ENCODE measurements around the gene FGFBP3.
A peak's percentile ranks its signal among the peaks of the same experiment; 100 is the strongest.

Gene FGFBP3

DNA sequence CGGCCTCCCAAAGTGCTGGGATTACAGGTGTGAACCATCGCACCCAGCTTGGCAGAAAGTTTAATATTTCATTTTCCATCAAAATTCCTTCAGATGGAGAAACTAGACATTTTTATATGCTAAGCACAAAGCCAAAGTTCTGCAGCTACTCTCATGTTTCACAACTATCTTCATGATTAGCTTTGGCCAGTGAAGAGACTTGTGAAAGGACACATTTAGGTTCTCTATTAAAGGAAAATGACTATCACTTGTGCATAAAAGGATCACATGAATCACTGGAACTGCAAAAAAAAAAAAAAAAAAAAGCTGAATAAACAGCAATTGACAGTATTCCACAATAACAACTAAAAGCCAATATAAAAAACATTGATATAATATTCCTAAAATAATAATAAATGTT, 16.2 kb downstream of the FGFBP3 start:
- Histone ChIP-seq H3K36me3 (ENCODE audit: control insufficient read depth, insufficient read depth, low read length) (no peaks in the 10 kb centered on the region), H3K27ac (ENCODE audit: low read depth, low read length) (no peak overlapping the region), H3K9ac (ENCODE audit: low read length) (no peak overlapping the region), H3K27me3 (ENCODE audit: control insufficient read depth, insufficient read depth, low read length) (no peaks in the 10 kb centered on the region), H3K4me1 (ENCODE audit: control insufficient read depth, insufficient read depth, low read length) (peaks cover under 1% of the 10 kb centered on the region), H3K4me3 (ENCODE audit: low read length) (no peak overlapping the region)

DNA sequence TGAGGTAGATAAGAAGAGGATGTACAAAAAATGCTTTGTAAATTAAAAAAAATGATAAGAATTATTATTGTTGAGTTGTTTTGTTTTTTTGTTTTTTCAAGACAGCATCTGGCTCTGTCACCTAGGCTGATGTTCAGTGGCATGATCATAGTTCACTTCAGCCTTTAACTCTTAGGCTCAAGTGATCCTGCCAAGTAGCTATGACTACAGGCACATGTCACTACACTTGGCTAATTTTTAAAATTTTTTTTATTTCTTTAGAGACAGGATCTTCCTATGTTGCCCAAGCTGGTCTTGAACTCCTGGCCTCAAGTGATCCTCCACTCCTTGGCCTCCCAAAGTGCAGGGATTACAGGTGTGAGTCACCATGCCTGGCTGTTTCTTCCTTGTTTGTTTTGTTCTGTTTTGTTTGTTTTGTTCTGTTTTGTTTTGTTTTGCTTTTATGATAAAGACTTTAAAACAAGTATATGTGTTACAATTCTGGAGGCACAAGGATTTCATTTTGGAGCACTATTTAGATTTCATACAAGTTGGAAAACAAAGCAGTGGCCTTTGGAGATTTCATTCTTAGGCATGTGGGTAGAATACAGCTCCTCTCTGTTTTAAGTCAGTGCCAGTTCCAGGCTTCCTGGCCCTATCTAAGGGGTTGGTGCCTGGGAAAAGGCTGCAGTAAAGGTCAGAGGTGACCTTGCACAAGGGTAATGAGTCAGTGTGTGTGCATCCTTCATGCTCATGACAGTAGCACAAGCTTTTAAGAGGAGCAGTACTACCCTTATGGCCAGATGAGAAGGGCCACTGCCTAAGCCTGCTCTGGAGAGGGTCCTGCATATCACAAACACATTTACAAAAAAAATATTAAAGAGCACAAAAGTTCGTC, 17.9 kb downstream of the FGFBP3 start:
- H3K4me1 ChIP-seq (ENCODE audit: control insufficient read depth, insufficient read depth, low read length): peaks cover 5% of the 10 kb centered on the region
- no peaks in the 10 kb centered on the region for H3K36me3 ChIP-seq (ENCODE audit: control insufficient read depth, insufficient read depth, low read length)
- no peak overlapping the region for H3K27ac ChIP-seq (ENCODE audit: low read depth, low read length)
- H3K4me3 ChIP-seq (ENCODE audit: low read length): no peak overlapping the region
- no peak overlapping the region for H3K9ac ChIP-seq (ENCODE audit: low read length)
- H3K27me3 ChIP-seq (ENCODE audit: control insufficient read depth, insufficient read depth, low read length): no peaks in the 10 kb centered on the region

GRCh38 chr10:91887272-91888076, 21.8 kb downstream of the FGFBP3 start:
- H3K36me3 ChIP-seq (ENCODE audit: control insufficient read depth, insufficient read depth, low read length): no peaks in the 10 kb centered on the region
- H3K4me1 ChIP-seq (ENCODE audit: control insufficient read depth, insufficient read depth, low read length): peaks cover 7% of the 10 kb centered on the region
- H3K27me3 ChIP-seq (ENCODE audit: control insufficient read depth, insufficient read depth, low read length): no peaks in the 10 kb centered on the region
- peak overlapping the region; percentile 73 for H3K4me3 ChIP-seq (ENCODE audit: low read length)
- H3K9ac ChIP-seq (ENCODE audit: low read length): no peak overlapping the region
- H3K27ac ChIP-seq (ENCODE audit: low read depth, low read length): no peak overlapping the region

DNA sequence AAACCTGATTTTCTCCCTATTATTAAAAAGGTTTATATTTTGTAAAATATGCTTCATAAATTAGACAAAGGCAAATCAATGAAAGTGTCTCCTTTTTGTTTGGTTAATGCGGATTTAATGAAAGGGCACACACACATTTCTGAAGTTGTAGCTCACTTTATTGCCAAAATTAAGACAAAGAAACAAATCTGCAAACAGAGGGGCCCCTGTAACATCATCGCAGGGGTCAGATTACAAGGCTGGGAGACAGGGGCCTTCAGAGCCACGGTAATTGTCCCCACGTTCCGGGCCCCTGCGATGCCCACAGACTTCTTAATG, 22.4 kb downstream of the FGFBP3 start:
- Histone ChIP-seq H3K36me3 (ENCODE audit: control insufficient read depth, insufficient read depth, low read length) (no peaks in the 10 kb centered on the region), H3K27me3 (ENCODE audit: control insufficient read depth, insufficient read depth, low read length) (no peaks in the 10 kb centered on the region), H3K27ac (ENCODE audit: low read depth, low read length) (no peak overlapping the region), H3K4me3 (ENCODE audit: low read length) (peak overlapping the region; percentile 73), H3K9ac (ENCODE audit: low read length) (no peak overlapping the region), H3K4me1 (ENCODE audit: control insufficient read depth, insufficient read depth, low read length) (peaks cover 7% of the 10 kb centered on the region)

DNA sequence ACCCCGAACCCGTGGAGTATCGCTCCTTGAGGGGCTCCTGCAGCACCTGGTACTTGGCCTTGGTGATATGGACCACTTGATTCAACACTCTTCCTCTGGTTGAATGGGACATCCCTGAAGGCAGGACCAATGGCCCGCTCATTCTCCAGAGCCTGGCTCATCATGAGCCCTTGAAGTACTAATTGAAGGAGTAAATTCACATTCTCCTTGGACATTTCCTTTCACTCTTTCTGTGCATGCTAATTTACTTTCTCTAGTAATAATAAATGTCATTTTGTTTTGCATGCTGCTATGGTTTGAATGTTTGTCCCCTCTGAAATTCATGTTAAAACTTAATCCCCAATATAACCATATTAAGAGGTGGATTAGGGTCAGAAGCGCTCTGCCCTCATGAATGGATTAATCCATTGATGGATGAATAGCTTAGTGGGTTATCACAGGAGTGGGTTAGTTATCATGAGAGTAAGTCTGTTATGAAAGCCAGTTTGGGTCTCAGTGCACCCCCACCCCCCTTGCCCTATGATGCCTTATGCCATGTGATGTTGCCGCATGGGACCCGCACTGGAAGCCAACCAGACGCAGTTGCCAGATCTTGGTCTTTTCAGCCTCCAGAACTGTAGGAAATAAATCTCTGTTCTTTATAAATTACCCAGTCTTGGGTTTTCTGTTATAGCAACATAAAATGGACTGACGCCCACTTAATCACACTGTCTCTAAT, 23.8 kb downstream of the FGFBP3 start:
- Histone ChIP-seq H3K27me3 (ENCODE audit: control insufficient read depth, insufficient read depth, low read length) (no peaks in the 10 kb centered on the region), H3K4me1 (ENCODE audit: control insufficient read depth, insufficient read depth, low read length) (peaks cover 7% of the 10 kb centered on the region), H3K4me3 (ENCODE audit: low read length) (no peak overlapping the region), H3K36me3 (ENCODE audit: control insufficient read depth, insufficient read depth, low read length) (no peaks in the 10 kb centered on the region), H3K27ac (ENCODE audit: low read depth, low read length) (no peak overlapping the region), H3K9ac (ENCODE audit: low read length) (no peak overlapping the region)

DNA sequence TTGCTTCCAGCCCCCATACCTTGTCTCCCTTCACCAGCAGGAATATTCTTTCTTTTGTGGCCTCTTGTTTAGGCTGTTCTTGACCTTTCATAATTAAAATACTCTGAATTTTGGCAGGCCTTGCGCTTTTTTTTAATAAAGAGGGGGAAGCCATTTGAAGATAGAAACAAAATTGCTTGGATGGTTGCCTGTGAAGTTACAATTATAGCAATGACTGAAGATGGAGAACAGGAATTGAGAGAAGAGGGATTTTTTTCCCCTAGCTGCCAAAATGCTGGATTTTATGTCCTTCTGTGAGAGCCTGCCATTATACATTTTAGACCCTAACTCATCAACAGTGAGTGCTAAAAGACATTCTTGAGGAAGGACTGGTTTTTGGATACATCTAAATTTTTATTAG, 24.8 kb downstream of the FGFBP3 start:
- H3K4me3 ChIP-seq (ENCODE audit: low read length): no peak overlapping the region
- no peak overlapping the region for H3K27ac ChIP-seq (ENCODE audit: low read depth, low read length)
- H3K9ac ChIP-seq (ENCODE audit: low read length): no peak overlapping the region
- no peaks in the 10 kb centered on the region for H3K27me3 ChIP-seq (ENCODE audit: control insufficient read depth, insufficient read depth, low read length)
- H3K4me1 ChIP-seq (ENCODE audit: control insufficient read depth, insufficient read depth, low read length): peaks cover 7% of the 10 kb centered on the region
- H3K36me3 ChIP-seq (ENCODE audit: control insufficient read depth, insufficient read depth, low read length): no peaks in the 10 kb centered on the region

DNA sequence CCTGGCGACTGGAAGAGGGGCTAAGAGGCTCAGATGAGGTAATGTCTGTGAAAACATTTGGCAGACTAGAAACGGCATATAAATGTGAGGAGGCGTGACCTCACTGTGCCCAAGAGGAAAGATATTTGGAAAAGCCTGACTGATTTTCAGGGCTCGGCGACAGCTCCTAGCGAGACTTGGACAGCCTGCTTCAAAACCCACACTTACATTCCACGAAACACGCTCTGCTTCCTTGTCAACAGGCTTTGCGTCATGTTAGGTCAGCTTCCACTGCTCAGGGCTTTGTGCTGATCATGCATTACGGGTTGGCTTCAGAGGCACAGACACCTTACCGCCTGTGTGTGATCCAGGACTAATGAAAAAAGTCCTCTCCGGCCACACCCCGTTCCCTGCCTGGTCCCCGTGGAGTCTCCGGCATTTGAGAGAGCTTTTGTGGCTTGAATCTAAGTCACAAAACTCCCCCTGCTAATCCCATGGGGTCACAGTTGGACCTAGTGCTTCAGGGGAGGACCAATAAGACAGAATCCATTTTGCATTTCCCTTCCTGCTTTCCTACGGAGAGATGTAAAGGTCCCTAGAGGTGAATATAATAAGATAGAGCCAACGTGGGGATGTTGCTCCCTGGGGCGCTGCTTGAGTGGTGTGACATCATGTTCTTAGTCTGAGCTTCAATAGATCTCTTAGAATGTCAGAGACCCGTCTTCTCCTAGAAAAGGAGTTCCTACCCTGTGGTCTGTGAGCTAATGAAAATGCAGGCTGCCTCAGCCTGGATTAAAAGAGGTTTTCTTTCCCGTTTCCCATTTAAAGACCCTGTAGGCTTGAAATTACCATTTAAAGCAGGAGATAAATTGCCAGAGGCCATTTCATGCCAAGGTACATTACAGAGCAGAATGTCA, 25.5 kb downstream of the FGFBP3 start:
- Histone ChIP-seq H3K36me3 (ENCODE audit: control insufficient read depth, insufficient read depth, low read length) (no peaks in the 10 kb centered on the region), H3K4me1 (ENCODE audit: control insufficient read depth, insufficient read depth, low read length) (peaks cover 7% of the 10 kb centered on the region), H3K9ac (ENCODE audit: low read length) (no peak overlapping the region), H3K27me3 (ENCODE audit: control insufficient read depth, insufficient read depth, low read length) (no peaks in the 10 kb centered on the region), H3K27ac (ENCODE audit: low read depth, low read length) (no peak overlapping the region), H3K4me3 (ENCODE audit: low read length) (no peak overlapping the region)

GRCh38 chr10:91880310-91880709, 29.0 kb downstream of the FGFBP3 start:
- H3K36me3 ChIP-seq (ENCODE audit: control insufficient read depth, insufficient read depth, low read length): no peaks in the 10 kb centered on the region
- no peak overlapping the region for H3K9ac ChIP-seq (ENCODE audit: low read length)
- H3K4me3 ChIP-seq (ENCODE audit: low read length): no peak overlapping the region
- H3K27ac ChIP-seq (ENCODE audit: low read depth, low read length): no peak overlapping the region
- H3K4me1 ChIP-seq (ENCODE audit: control insufficient read depth, insufficient read depth, low read length): peaks cover 3% of the 10 kb centered on the region
- H3K27me3 ChIP-seq (ENCODE audit: control insufficient read depth, insufficient read depth, low read length): no peaks in the 10 kb centered on the region

- H3K4me1 ChIP-seq (ENCODE audit: control insufficient read depth, insufficient read depth, low read length): peaks cover 3% of the 10 kb centered on the region
- no peak overlapping the region for H3K9ac ChIP-seq (ENCODE audit: low read length)
- H3K36me3 ChIP-seq (ENCODE audit: control insufficient read depth, insufficient read depth, low read length): no peaks in the 10 kb centered on the region
- no peaks in the 10 kb centered on the region for H3K27me3 ChIP-seq (ENCODE audit: control insufficient read depth, insufficient read depth, low read length)
- no peak overlapping the region for H3K4me3 ChIP-seq (ENCODE audit: low read length)
- H3K27ac ChIP-seq (ENCODE audit: low read depth, low read length): no peak overlapping the region
Observed at GRCh38 chr10:91879515-91880170, 29.6 kb downstream of the FGFBP3 start.

GRCh38 chr10:91875779-91876178, 33.5 kb downstream of the FGFBP3 start:
- Histone ChIP-seq H3K27me3 (ENCODE audit: control insufficient read depth, insufficient read depth, low read length) (no peaks in the 10 kb centered on the region), H3K27ac (ENCODE audit: low read depth, low read length) (no peak overlapping the region), H3K9ac (ENCODE audit: low read length) (no peak overlapping the region), H3K4me3 (ENCODE audit: low read length) (no peak overlapping the region), H3K4me1 (ENCODE audit: control insufficient read depth, insufficient read depth, low read length) (no peaks in the 10 kb centered on the region), H3K36me3 (ENCODE audit: control insufficient read depth, insufficient read depth, low read length) (no peaks in the 10 kb centered on the region)

- Histone ChIP-seq H3K36me3 (ENCODE audit: control insufficient read depth, insufficient read depth, low read length) (no peaks in the 10 kb centered on the region), H3K4me3 (ENCODE audit: low read length) (no peak overlapping the region), H3K27ac (ENCODE audit: low read depth, low read length) (no peak overlapping the region)
Observed at GRCh38 chr10:91875156-91875555, 34.1 kb downstream of the FGFBP3 start.

More at GRCh38 chr10:91875156-91875555, 34.1 kb downstream of the FGFBP3 start:
- Histone ChIP-seq H3K27me3 (ENCODE audit: control insufficient read depth, insufficient read depth, low read length) (no peaks in the 10 kb centered on the region), H3K9ac (ENCODE audit: low read length) (no peak overlapping the region), H3K4me1 (ENCODE audit: control insufficient read depth, insufficient read depth, low read length) (no peaks in the 10 kb centered on the region)
